NCI-H2196 treated with DMSO at 0.1 percent for 48 hours (cell line): ENCODE measurements around the gene TGFB3.
"Not testable (repeated sequence)": the region's sequence is repeated elsewhere in the genome, so short reads cannot be mapped to it uniquely, and the experiment has no call there.

Source experiments
- DNase-seq: peaks from one replicate; lab custom pipeline; 2025; ENCODE audit not compliant: unreplicated experiment; lab: John Stamatoyannopoulos, UW

The TGFB3 gene

GRCh38 chr14:75961662-75962061 is 20.1 kb downstream of the TGFB3 start:
- no peak for DNase-seq

GRCh38 chr14:75960231-75960630 is 21.6 kb downstream of the TGFB3 start:
- DNase-seq: no peak

- no peak for DNase-seq
Measured at GRCh38 chr14:75959031-75959430, 22.8 kb downstream of the TGFB3 start.

- no peak for DNase-seq
Measured at GRCh38 chr14:75952489-75952888, 29.3 kb downstream of the TGFB3 start.

- DNase-seq: no peak
Measured at GRCh38 chr14:75946785-75947184, 35.0 kb downstream of the TGFB3 start.

- DNase-seq: no peak
Measured at GRCh38 chr14:75944607-75945241, 37.1 kb downstream of the TGFB3 start.

- DNase-seq: no peak
Measured at GRCh38 chr14:75941030-75941429, 40.8 kb downstream of the TGFB3 start.

GRCh38 chr14:75939200-75939599 is 42.6 kb downstream of the TGFB3 start:
- DNase-seq: no peak

- DNase-seq: no peak
Measured at GRCh38 chr14:75934998-75935628, 46.7 kb downstream of the TGFB3 start.

GRCh38 chr14:75933712-75934296 is 48.0 kb downstream of the TGFB3 start:
- no peak for DNase-seq

GRCh38 chr14:75928690-75929181 is 53.1 kb downstream of the TGFB3 start:
- no peak for DNase-seq

- DNase-seq: no peak
Measured at GRCh38 chr14:75927564-75928087, 54.2 kb downstream of the TGFB3 start.

- DNase-seq: no peak
Measured at GRCh38 chr14:75926431-75927115, 55.2 kb downstream of the TGFB3 start.

- not testable (repeated sequence) for DNase-seq
Measured at GRCh38 chr14:75925141-75925840, 56.5 kb downstream of the TGFB3 start.

- DNase-seq: not testable (repeated sequence)
Measured at GRCh38 chr14:75920421-75920820, 61.4 kb downstream of the TGFB3 start.

GRCh38 chr14:75917946-75918335 is 63.9 kb downstream of the TGFB3 start:
- DNase-seq: no peak

GRCh38 chr14:75917322-75917945 is 64.4 kb downstream of the TGFB3 start:
- DNase-seq: no peak

- no peak for DNase-seq
Measured at GRCh38 chr14:75915045-75915444, 66.8 kb downstream of the TGFB3 start.

GRCh38 chr14:75913183-75913582 is 68.6 kb downstream of the TGFB3 start:
- no peak for DNase-seq

- no peak for DNase-seq
Measured at GRCh38 chr14:75911883-75912282, 69.9 kb downstream of the TGFB3 start.
